K562 (cell line): Measurements from ENCODE around the gene DCAF12. TPM values are rescaled to one million over a fixed set of nuclear protein-coding genes. Genes with fewer than 3 reads are reported as not detected.

Experiments used
- ATAC-seq: fragments of 200-7000 bp; cut with Tn5 transposase; 3 replicates; pipeline ENCODE4 v1.9.1; 2020; ENCODE audit warnings: moderate library complexity
- BruUV-seq: library from RNA; stranded (reverse); fragments of 400-500 nt; replicated peaks from 2 replicates; lab custom pipeline; 2021; lab: Mats Ljungman, UMichigan
- CTCF ChIA-PET: fragments of 300-600 bp; formaldehyde crosslinking; extraction: SDS; loops from one replicate; lab custom pipeline; 2021; ENCODE audit warnings: low intra/inter-chr PET ratio; lab: Yijun Ruan, JAX
- POLR2A ChIA-PET: fragments of 300-600, 350-650 bp; sonication (Branson Sonifier 250); formaldehyde crosslinking; extraction: SDS; loops from one replicate; lab custom pipeline; 2021; ENCODE audit warnings: antibody characterized with exemption, inconsistent platforms; lab: Yijun Ruan, JAX
- DNase-seq, 4 experiments: peaks; one replicate each; pipeline versions ENCODE4 v3.0.0 to v3.0.0-alpha.2; 2011 to 2018; ENCODE audit warnings: low spot score in 3 of 4, mixed read lengths in 3 of 4; ENCODE audit errors: extremely low read depth in 1 of 4
- FAIRE-seq: peaks from 2 replicates; lab custom pipeline; 2011; peaks lifted over from hg19 to GRCh38; lab: Jason Lieb, UNC
- H2AFZ ChIP-seq: 2 replicates; pipeline ENCODE4 v1.6.0; 2011; ENCODE audit warnings: low read depth, low read length, control low read depth, inconsistent platforms
- H3K27ac ChIP-seq: fragments of 200-600 bp; 3 replicates; pipeline ENCODE4 v1.8.0; 2011; ENCODE audit warnings: low read depth, mild to moderate bottlenecking, control low read depth, inconsistent platforms, low read length, moderate library complexity, mixed read lengths; ENCODE audit errors: extremely low read depth
- H3K27me3 ChIP-seq, 2 experiments: fragments of 300-600 bp in 1 of 2; 2 replicates in 1 of 2; 3 replicates in 1 of 2; pipeline versions ENCODE4 v1.6.0 to v1.8.0; 2011; ENCODE audit warnings: inconsistent platforms in 2 of 2, low read length in 2 of 2, mild to moderate bottlenecking in 1 of 2, mixed read lengths in 1 of 2, moderate library complexity in 1 of 2; ENCODE audit not compliant: control insufficient read depth in 2 of 2, insufficient read depth in 2 of 2
- H3K36me3 ChIP-seq: fragments of 300-600 bp; 3 replicates; pipeline ENCODE4 v1.8.0; 2011; ENCODE audit warnings: mild to moderate bottlenecking, low read length, inconsistent platforms; ENCODE audit not compliant: control insufficient read depth, insufficient read depth
- H3K4me1 ChIP-seq, 2 experiments: fragments of 200-600 bp in 1 of 2; replicated peaks in 1 of 2; 2 replicates in 1 of 2; 3 replicates in 1 of 2; pipeline versions ENCODE4 v1.5.1 to v1.8.0; 2011; ENCODE audit warnings: inconsistent platforms in 2 of 2, low read length in 2 of 2, mild to moderate bottlenecking in 1 of 2, mixed read lengths in 1 of 2, moderate library complexity in 1 of 2; ENCODE audit not compliant: control insufficient read depth in 2 of 2, insufficient read depth in 2 of 2
- H3K4me2 ChIP-seq: 2 replicates; pipeline ENCODE4 v1.6.1; 2011; ENCODE audit warnings: low read length, control low read depth, inconsistent platforms, mixed read lengths; ENCODE audit not compliant: insufficient read depth
- H3K4me3 ChIP-seq: fragments of 200-600 bp; sonication (generic), shearing (Covaris generic); 2 replicates; pipeline ENCODE4 v1.5.1; 2016; ENCODE audit warnings: control low read depth, inconsistent platforms
- H3K79me2 ChIP-seq: fragments of 200-600 bp; 3 replicates; pipeline ENCODE4 v1.8.0; 2011; ENCODE audit warnings: low read length, inconsistent platforms; ENCODE audit not compliant: control insufficient read depth, insufficient read depth
- H3K9ac ChIP-seq, 2 experiments: 2 replicates each; pipeline versions ENCODE4 v1.6.0 to v1.6.1; 2011; ENCODE audit warnings: low read depth in 2 of 2, low read length in 2 of 2, control low read depth in 1 of 2, inconsistent platforms in 1 of 2, mild to moderate bottlenecking in 1 of 2, mixed read lengths in 1 of 2; ENCODE audit not compliant: insufficient read depth in 1 of 2
- H3K9me1 ChIP-seq: one replicate; pipeline ENCODE4 v1.6.0; 2011; ENCODE audit warnings: inconsistent platforms, mild to moderate bottlenecking, low read length, moderate library complexity; ENCODE audit not compliant: control insufficient read depth, insufficient read depth
- H3K9me3 ChIP-seq: replicated peaks from 2 replicates; pipeline ENCODE4 v1.5.1; 2011; ENCODE audit warnings: low read depth, low read length, inconsistent platforms; ENCODE audit not compliant: control insufficient read depth, insufficient read depth
- H4K20me1 ChIP-seq: replicated peaks from 2 replicates; pipeline ENCODE4 v1.6.1; 2011; ENCODE audit warnings: low read length, inconsistent platforms, mixed read lengths; ENCODE audit not compliant: control insufficient read depth, insufficient read depth
- ATF4 ChIP-seq: fragments of 450-650 bp; formaldehyde crosslinking; IDR thresholded peaks from 2 replicates; pipeline ENCODE4 v1.4.0; 2022; ENCODE audit warnings: mild to moderate bottlenecking, moderate library complexity
- C11orf30 ChIP-seq: fragments of 450-650 bp; IDR thresholded peaks from 2 replicates; pipeline ENCODE4 v1.6.1; 2016; ENCODE audit warnings: low read depth, mild to moderate bottlenecking
- CBFA2T2 ChIP-seq: fragments of 450-650 bp; conservative IDR thresholded peaks from 2 replicates; pipeline ENCODE4 v1.6.1; 2017; ENCODE audit warnings: mild to moderate bottlenecking
- E2F1 ChIP-seq: sonication (generic); formaldehyde crosslinking; IDR thresholded peaks from 2 replicates; pipeline ENCODE4 v1.8.1; 2023; ENCODE audit warnings: mild to moderate bottlenecking, missing genetic modification reagents, moderate library complexity
- EZH2 ChIP-seq: IDR thresholded peaks from 2 replicates; pipeline ENCODE4 v1.6.1; 2012; ENCODE audit warnings: low read depth, mild to moderate bottlenecking, inconsistent platforms, low read length, borderline replicate concordance
- FOXK2 ChIP-seq, 2 experiments: fragments of 450-650 bp; IDR thresholded peaks in 1 of 2; conservative IDR thresholded peaks in 1 of 2; 2 replicates each; pipeline ENCODE4 v1.6.1; 2016; ENCODE audit warnings: low read depth in 2 of 2, mild to moderate bottlenecking in 1 of 2
- FOXP1 ChIP-seq: sonication (generic); formaldehyde crosslinking; IDR thresholded peaks from 2 replicates; pipeline ENCODE4 v1.8.0; 2022; ENCODE audit warnings: mild to moderate bottlenecking, missing genetic modification reagents
- GTF2E2 ChIP-seq: fragments of 200-800 bp; sonication (Bioruptor generic); IDR thresholded peaks from 2 replicates; pipeline ENCODE4 v1.6.1; 2016; ENCODE audit warnings: missing genetic modification characterization, missing compliant biosample characterization
- GTF2F1 ChIP-seq: IDR thresholded peaks from 2 replicates; pipeline ENCODE4 v1.6.1; 2011; ENCODE audit warnings: low read depth, low read length, improper control_type of control experiment
- LCOR ChIP-seq: sonication (generic); formaldehyde crosslinking; IDR thresholded peaks from 2 replicates; pipeline ENCODE4 v1.8.0; 2022; ENCODE audit warnings: mild to moderate bottlenecking, missing genetic modification reagents
- MAFG ChIP-seq: fragments of 450-650 bp; conservative IDR thresholded peaks from 2 replicates; pipeline ENCODE4 v1.6.1; 2016; ENCODE audit warnings: missing genetic modification characterization, missing compliant biosample characterization
- NR3C1 ChIP-seq: sonication (generic); formaldehyde crosslinking; IDR thresholded peaks from 2 replicates; pipeline ENCODE4 v1.8.1; 2022; ENCODE audit warnings: missing genetic modification reagents
- PHF8 ChIP-seq: fragments of 200-600 bp; sonication (generic); IDR thresholded peaks from 2 replicates; pipeline ENCODE4 v1.6.1; 2012; ENCODE audit warnings: mixed run types, mild to moderate bottlenecking, inconsistent platforms, low read length, moderate library complexity, borderline replicate concordance
- PTBP1 ChIP-seq: fragments of 200-400 bp; formaldehyde crosslinking; IDR thresholded peaks from 2 replicates; pipeline ENCODE4 v1.6.1; 2017; ENCODE audit warnings: low read depth, low read length
- RBFOX2 ChIP-seq: fragments of 200-400 bp; formaldehyde crosslinking; IDR thresholded peaks from 2 replicates; pipeline ENCODE4 v1.6.1; 2017; ENCODE audit warnings: low read depth, mild to moderate bottlenecking, low read length, moderate library complexity
- TAF7 ChIP-seq: fragments of 450-650 bp; IDR thresholded peaks from 2 replicates; pipeline ENCODE4 v1.6.1; 2016; ENCODE audit warnings: missing genetic modification characterization, missing compliant biosample characterization
- XRCC3 ChIP-seq: fragments of 450-650 bp; IDR thresholded peaks from 2 replicates; pipeline ENCODE4 v1.6.1; 2017; ENCODE audit warnings: mild to moderate bottlenecking, moderate library complexity
- ZNF644 ChIP-seq: fragments of 200-800 bp; sonication (Bioruptor generic); IDR thresholded peaks from 2 replicates; pipeline ENCODE4 v1.6.1; 2016; ENCODE audit warnings: low read depth, missing genetic modification characterization, missing compliant biosample characterization
- WGBS: fragments of 100-300 bp; shearing (Covaris generic); methylation state at CpG from one replicate; pipeline ENCODE4 v1.1.6; 2016; ENCODE audit warnings: low coverage, mixed read lengths; ENCODE audit not compliant: insufficient coverage; ENCODE audit errors: missing lambda C conversion rate; 5-methylcytosine and 5-hydroxymethylcytosine counted together
- in situ Hi-C: fragments of 300-500 bp; cut with MboI; formaldehyde crosslinking; loops from 4 replicates; pipeline ENCODE4 v1.15.0; 2018; ENCODE audit warnings: inconsistent platforms, mixed read lengths
- intact Hi-C: fragments of 100-400 bp; cut with micrococcal nuclease; formaldehyde crosslinking; loops from 2 replicates; pipeline ENCODE4 v1.14.2; 2022
- polyA plus RNA-seq, 8 experiments: library from polyadenylated mRNA; depleted of rRNA in 4 of 8; stranded (reverse) in 5 of 8; unstranded in 3 of 8; fragments of >200 nt; fragmentation: Nextera tagmentation in 2 of 8; fragmentation: Illumina TruSeq in 1 of 8; extraction: Ambion mirVana in 2 of 8; extraction: Trizol in 1 of 8; gene quantifications; 2 replicates each; pipeline versions ENCODE4 v1.2.1 to v1.2.3, GENCODE V29; 2011 to 2014; ENCODE audit warnings: inconsistent platforms in 1 of 8, missing spikeins in 1 of 8
- total RNA-seq, 7 experiments: library from RNA; depleted of rRNA in 6 of 7; stranded (reverse); fragments of >200 nt in 6 of 7; fragmentation: Illumina TruSeq in 2 of 7; extraction: Trizol in 2 of 7; gene quantifications; 2 replicates each; pipeline versions ENCODE4 v1.2.1 to v1.2.3, GENCODE V29; 2011 to 2021; ENCODE audit warnings: low replicate concordance in 1 of 7
- TF ChIP-seq, protein P1 (sequence below): IDR thresholded peaks from 2 replicates; pipeline ENCODE4 v1.6.1; 2014; ENCODE audit warnings: antibody characterized with exemption

The DCAF12 gene
- total and polyA plus RNA-seq, 9 of the 15 experiments (the other 6 are each of a cell fraction or from before 2014, with no cell fraction given) = 10.9 to 59.6 (median 30.8) TPM

DNA sequence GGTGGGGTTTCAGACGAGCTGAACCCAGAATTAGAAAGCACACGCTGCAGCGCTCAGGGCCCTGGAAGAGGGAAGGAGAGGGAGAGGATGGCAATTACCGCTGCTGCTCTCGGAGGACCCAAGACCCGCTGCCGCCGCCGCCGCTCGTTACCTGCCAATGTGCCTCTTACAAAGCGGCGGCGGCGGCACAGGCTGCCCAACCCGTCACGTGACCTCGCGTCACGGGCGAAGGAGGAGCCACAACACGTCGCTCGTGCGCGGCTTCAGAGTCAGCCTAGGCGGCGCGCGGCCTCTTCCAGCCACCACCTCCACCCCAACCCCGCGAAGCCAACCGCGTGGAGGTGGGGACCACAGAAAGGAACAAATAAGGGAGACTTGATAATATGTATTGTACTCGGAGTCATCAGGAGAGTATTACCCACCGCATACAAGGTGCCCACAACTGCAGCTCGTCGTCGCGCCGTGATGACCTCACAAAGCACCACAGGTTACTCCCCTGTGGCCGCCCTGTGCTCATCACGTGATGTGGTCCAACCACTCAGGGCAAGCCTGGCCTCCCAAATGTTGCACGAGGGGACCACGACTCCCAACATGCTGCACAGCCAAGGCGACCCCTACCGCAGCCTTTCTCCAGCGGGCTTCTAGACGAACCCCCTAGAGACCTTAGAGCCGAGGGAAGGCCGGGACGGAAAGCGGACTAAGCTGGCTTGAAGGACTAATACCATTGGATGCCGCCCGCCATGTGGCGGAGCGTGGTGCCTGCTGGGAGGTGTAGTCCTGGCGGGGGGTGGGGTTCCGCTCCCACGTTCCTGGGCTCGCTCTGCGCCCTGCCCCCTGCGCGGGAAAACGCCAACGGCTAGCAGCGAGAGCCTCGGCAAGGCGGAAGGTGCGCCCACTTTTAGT, 77.5 kb downstream of the DCAF12 start, which contains the start of gene UBAP2:
Gene UBAP2 (minus strand): TSS at position 161 of the 903 bp plus-strand sequence. CDS start 31,739 bp downstream, outside the sequence.
- under 1% methylated on average over 51 of the region's 70 CpGs for WGBS
- FAIRE-seq = peak; percentile 75
- TF ChIP-seq ZNF644 (peak; percentile 22; the same call in 1 of the 2 replicates), EZH2 (no peak), PTBP1 (no peak), TAF7 (tag) (peak; percentile 76), GTF2F1 (peak; percentile 33; the same call in 1 of the 2 replicates), MAFG (tag) (no peak), E2F1 (peak; percentile 99), NR3C1 (no peak), GTF2E2 (tag) (peak; percentile 83; the same call in 1 of the 2 replicates), RBFOX2 (peak; percentile 99), FOXK2 (conservative IDR thresholded peaks at IDR 0.05 in 1 of 2, IDR thresholded peaks at IDR 0.05 in 1 of 2; ENCODE audit: low read depth in 2 of 2) (peak in 1 of 2 experiments; percentile 95), FOXP1 (CRISPR knock-in tag) (peak; percentile 45), LCOR (CRISPR knock-in tag) (peak; percentile 17; the same call in 1 of the 2 replicates), XRCC3 (no peak), ATF4 (CRISPR knock-in tag) (no peak), PHF8 (peak; percentile 91; the same call in 1 of the 2 replicates), CBFA2T2 (peak; percentile 91), C11orf30 (peak; percentile 95)
- TF ChIP-seq, protein P1, sequence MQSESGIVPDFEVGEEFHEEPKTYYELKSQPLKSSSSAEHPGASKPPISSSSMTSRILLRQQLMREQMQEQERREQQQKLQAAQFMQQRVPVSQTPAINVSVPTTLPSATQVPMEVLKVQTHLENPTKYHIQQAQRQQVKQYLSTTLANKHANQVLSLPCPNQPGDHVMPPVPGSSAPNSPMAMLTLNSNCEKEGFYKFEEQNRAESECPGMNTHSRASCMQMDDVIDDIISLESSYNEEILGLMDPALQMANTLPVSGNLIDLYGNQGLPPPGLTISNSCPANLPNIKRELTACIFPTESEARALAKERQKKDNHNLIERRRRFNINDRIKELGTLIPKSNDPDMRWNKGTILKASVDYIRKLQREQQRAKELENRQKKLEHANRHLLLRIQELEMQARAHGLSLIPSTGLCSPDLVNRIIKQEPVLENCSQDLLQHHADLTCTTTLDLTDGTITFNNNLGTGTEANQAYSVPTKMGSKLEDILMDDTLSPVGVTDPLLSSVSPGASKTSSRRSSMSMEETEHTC = peak; percentile 37; the same call in 1 of the 2 replicates

More for the DNA sequence above, 77.5 kb downstream of the DCAF12 start, which contains the start of gene UBAP2:
- POLR2A ChIA-PET = interaction anchor here (0.5 to 3.0 kb wide), 13 partner anchors 8 to 485 kb away, joined by 3 to 12 read pairs (median 3); partner anchors contain the start of gene UBAP1
- peak; percentile 84 for ATAC-seq
- Histone ChIP-seq H3K27me3 (no peaks in the 10 kb centered on the region), H3K4me2 (peak within 1 kb of the TSS; percentile 90), H3K9me1 (no peaks in the 10 kb centered on the region), H3K36me3 (peaks cover 9% of the 10 kb centered on the region; the same call in 1 of the 3 replicates), H3K27ac (peak within 1 kb of the TSS; percentile 98), H2AFZ (peak within 1 kb of the TSS; percentile 100), H3K9me3 (no peaks in the 10 kb centered on the region), H3K4me3 (peak within 1 kb of the TSS; percentile 72), H3K4me1 (peaks cover 5 to 15% of the 10 kb centered on the region in 2 experiments; a peak in 4 of 5 replicates), H4K20me1 (no peaks in the 10 kb centered on the region), H3K79me2 (peaks cover 46% of the 10 kb centered on the region), H3K9ac (peak within 1 kb of the TSS; percentile 88 to 99)
- in situ Hi-C loops = no loop called here
- peak; percentile 81 to 96 (median 87) for DNase-seq
- CTCF ChIA-PET = no interaction called here
- intact Hi-C loops = no loop called here
- no TSS peak for BruUV-seq
